Tibial artery (tissue), 4 donors: Measurements from ENCODE around the gene PTGER2.
A peak's percentile ranks its signal among the peaks of the same experiment; 100 is the strongest.

Source experiments
- DNase-seq, 2 donors: peaks; one replicate each; pipeline ENCODE4 v3.0.0-alpha.2; 2019
- H3K27ac ChIP-seq, 2 donors: fragments of 200-600 bp; sonication (generic) in 1 of 2; 1 replicate in 1 of 2; 2 replicates in 1 of 2; pipeline ENCODE4 v1.5.1; 2018 to 2019; ENCODE audit warnings: mild to moderate bottlenecking in 1 of 2
- H3K27me3 ChIP-seq, 2 donors: fragments of 200-600 bp; sonication (generic) in 1 of 2; one replicate each; pipeline versions ENCODE4 v1.5.1 to v1.6.0; 2016 to 2019
- H3K36me3 ChIP-seq, 3 donors: fragments of 200-600 bp; sonication (generic) in 2 of 3; one replicate each; pipeline ENCODE4 v1.5.1; 2016 to 2019; ENCODE audit warnings: mild to moderate bottlenecking in 2 of 3
- H3K4me1 ChIP-seq, 4 donors: fragments of 200-600 bp; sonication (generic) in 2 of 4; 1 replicate in 3 of 4; 2 replicates in 1 of 4; pipeline ENCODE4 v1.5.1; 2016 to 2019
- H3K4me3 ChIP-seq, 2 donors: fragments of 200-600 bp; sonication (generic) in 1 of 2; 1 replicate in 1 of 2; 2 replicates in 1 of 2; pipeline ENCODE4 v1.5.1; 2018 to 2019; ENCODE audit warnings: mild to moderate bottlenecking in 2 of 2
- H3K9me3 ChIP-seq, 3 donors: fragments of 200-600 bp; sonication (generic) in 1 of 3; one replicate each; pipeline ENCODE4 v1.5.1; 2016 to 2019
- intact Hi-C: fragments of 100-400 bp; cut with DNase I; formaldehyde crosslinking; loops from one replicate; pipeline ENCODE4 v1.15.0; 2023; ENCODE audit warnings: low total_unique reads
- TF ChIP-seq, protein P1 (sequence below), 2 experiments: fragments of 200-600 bp in 1 of 2; fragments of 450-650 bp in 1 of 2; IDR thresholded peaks; one replicate each; pipeline ENCODE4 v1.5.1; 2017 to 2019; ENCODE audit warnings: antibody characterized with exemption in 2 of 2, mild to moderate bottlenecking in 1 of 2, moderate library complexity in 1 of 2

Gene PTGER2

GRCh38 chr14:52305014-52305413 lies 9.1 kb upstream of the PTGER2 start:
- TF ChIP-seq, protein P1, sequence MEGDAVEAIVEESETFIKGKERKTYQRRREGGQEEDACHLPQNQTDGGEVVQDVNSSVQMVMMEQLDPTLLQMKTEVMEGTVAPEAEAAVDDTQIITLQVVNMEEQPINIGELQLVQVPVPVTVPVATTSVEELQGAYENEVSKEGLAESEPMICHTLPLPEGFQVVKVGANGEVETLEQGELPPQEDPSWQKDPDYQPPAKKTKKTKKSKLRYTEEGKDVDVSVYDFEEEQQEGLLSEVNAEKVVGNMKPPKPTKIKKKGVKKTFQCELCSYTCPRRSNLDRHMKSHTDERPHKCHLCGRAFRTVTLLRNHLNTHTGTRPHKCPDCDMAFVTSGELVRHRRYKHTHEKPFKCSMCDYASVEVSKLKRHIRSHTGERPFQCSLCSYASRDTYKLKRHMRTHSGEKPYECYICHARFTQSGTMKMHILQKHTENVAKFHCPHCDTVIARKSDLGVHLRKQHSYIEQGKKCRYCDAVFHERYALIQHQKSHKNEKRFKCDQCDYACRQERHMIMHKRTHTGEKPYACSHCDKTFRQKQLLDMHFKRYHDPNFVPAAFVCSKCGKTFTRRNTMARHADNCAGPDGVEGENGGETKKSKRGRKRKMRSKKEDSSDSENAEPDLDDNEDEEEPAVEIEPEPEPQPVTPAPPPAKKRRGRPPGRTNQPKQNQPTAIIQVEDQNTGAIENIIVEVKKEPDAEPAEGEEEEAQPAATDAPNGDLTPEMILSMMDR (IDR thresholded peaks at IDR 0.05): no peak
- no peak for DNase-seq
- no peaks in the 10 kb centered on the region for H3K9me3 ChIP-seq
- intact Hi-C loops: no loop called here
- H3K4me3 ChIP-seq: no peak overlapping the region
- peaks cover 0 to 2% of the 10 kb centered on the region in 2 donors for H3K27me3 ChIP-seq
- no peak overlapping the region for H3K27ac ChIP-seq
- H3K36me3 ChIP-seq: no peaks in the 10 kb centered on the region
- no peaks in the 10 kb centered on the region for H3K4me1 ChIP-seq

- Histone ChIP-seq H3K4me3 (no peak overlapping the region), H3K36me3 (no peaks in the 10 kb centered on the region), H3K27ac (no peak overlapping the region), H3K4me1 (peaks cover 0 to 4% (median 0%) of the 10 kb centered on the region in 4 donors), H3K27me3 (peaks cover 0 to 2% of the 10 kb centered on the region in 2 donors), H3K9me3 (no peaks in the 10 kb centered on the region)
- no peak for DNase-seq
- TF ChIP-seq, protein P1 (IDR thresholded peaks at IDR 0.05): no peak
- intact Hi-C loops: no loop called here
These were observed 6.7 kb upstream of the PTGER2 start for GRCh38 chr14:52307376-52307775.

- Histone ChIP-seq H3K36me3 (no peaks in the 10 kb centered on the region), H3K4me3 (no peak overlapping the region), H3K4me1 (peaks cover 0 to 10% (median 2%) of the 10 kb centered on the region in 4 donors), H3K9me3 (no peaks in the 10 kb centered on the region), H3K27me3 (peaks cover 0 to 2% of the 10 kb centered on the region in 2 donors), H3K27ac (no peak overlapping the region)
- TF ChIP-seq, protein P1 (IDR thresholded peaks at IDR 0.05): no peak
- DNase-seq: no peak
- intact Hi-C loops: no loop called here
These were observed 6.2 kb upstream of the PTGER2 start for GRCh38 chr14:52307905-52308304.

GRCh38 chr14:52310541-52310940 lies 3.6 kb upstream of the PTGER2 start:
- DNase-seq: no peak
- intact Hi-C loops: no loop called here
- Histone ChIP-seq H3K9me3 (no peaks in the 10 kb centered on the region), H3K4me3 (no peak overlapping the region), H3K4me1 (peaks cover 0 to 29% (median 15%) of the 10 kb centered on the region in 4 donors), H3K27me3 (peaks cover 0 to 2% of the 10 kb centered on the region in 2 donors), H3K36me3 (no peaks in the 10 kb centered on the region), H3K27ac (no peak overlapping the region)
- TF ChIP-seq, protein P1 (IDR thresholded peaks at IDR 0.05): no peak

DNA sequence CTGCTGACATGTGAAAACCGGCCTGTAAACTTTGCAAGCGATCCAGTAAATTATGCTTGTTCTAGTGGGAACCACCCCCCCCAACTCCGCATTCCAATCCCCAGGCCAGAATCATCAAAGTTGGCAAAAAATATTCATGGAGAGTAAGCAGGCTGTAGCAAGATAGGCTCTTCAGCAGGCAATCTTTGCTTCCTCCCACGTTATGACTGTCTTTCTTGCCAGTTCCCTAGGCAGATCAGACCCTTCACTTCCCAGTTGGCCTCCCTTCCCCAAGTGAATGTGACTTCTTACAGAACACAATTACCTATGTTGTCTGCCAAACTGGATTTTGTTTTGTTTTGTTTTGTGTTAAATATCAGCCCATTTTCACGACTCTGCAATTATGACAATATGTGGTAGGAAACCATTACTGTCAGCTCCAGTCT lies 1.2 kb upstream of the PTGER2 start:
- DNase-seq: no peak

More for the DNA sequence above, 1.2 kb upstream of the PTGER2 start:
- peak overlapping the region; percentile 50 to 56 for H3K4me3 ChIP-seq
- no peaks in the 10 kb centered on the region for H3K9me3 ChIP-seq
- TF ChIP-seq, protein P1 (IDR thresholded peaks at IDR 0.05): no peak
- H3K4me1 ChIP-seq: peaks cover 0 to 29% (median 15%) of the 10 kb centered on the region in 4 donors
- no peaks in the 10 kb centered on the region for H3K36me3 ChIP-seq
- H3K27ac ChIP-seq: no peak overlapping the region
- intact Hi-C loops: no loop called here
- H3K27me3 ChIP-seq: peaks cover 0 to 2% of the 10 kb centered on the region in 2 donors
